GM18868 (cell line): ENCODE results near the gene GSK3B.
A peak's percentile ranks its signal among the peaks of the same experiment; 100 is the strongest.
"Not testable (repeated sequence)": the region's sequence is repeated elsewhere in the genome, so short reads cannot be mapped to it uniquely, and the experiment has no call there.

Experiments used
- ATAC-seq: cut with Tn5 transposase; IDR thresholded peaks from one replicate; pipeline ENCODE4 v1.9.1; 2021; ENCODE audit warnings: mild to moderate bottlenecking, moderate library complexity; ENCODE audit not compliant: unreplicated experiment

Gene GSK3B

GRCh38 chr3:120057626-120058025 is 36.6 kb downstream of the GSK3B start:
- ATAC-seq: no peak

- no peak for ATAC-seq
Observed at GRCh38 chr3:120057029-120057428, 37.2 kb downstream of the GSK3B start.

- ATAC-seq: not testable (repeated sequence)
Observed at GRCh38 chr3:120053647-120054046, 40.6 kb downstream of the GSK3B start.

GRCh38 chr3:120052677-120053076 is 41.6 kb downstream of the GSK3B start:
- ATAC-seq: no peak

- ATAC-seq: peak; percentile 72
Observed at GRCh38 chr3:120052225-120052624, 42.0 kb downstream of the GSK3B start.

- peak; percentile 50 for ATAC-seq
Observed at GRCh38 chr3:120051570-120051969, 42.7 kb downstream of the GSK3B start.

- no peak for ATAC-seq
Observed at GRCh38 chr3:120049881-120050539, 44.2 kb downstream of the GSK3B start.

- ATAC-seq: no peak
Observed at GRCh38 chr3:120049072-120049471, 45.2 kb downstream of the GSK3B start.

GRCh38 chr3:120048355-120049041 is 45.7 kb downstream of the GSK3B start:
- ATAC-seq: no peak

GRCh38 chr3:120047686-120048085 is 46.6 kb downstream of the GSK3B start:
- no peak for ATAC-seq

- ATAC-seq: no peak
Observed at GRCh38 chr3:120040813-120041377, 53.4 kb downstream of the GSK3B start.

GRCh38 chr3:120039642-120040610 is 54.3 kb downstream of the GSK3B start:
- ATAC-seq: no peak

- ATAC-seq: no peak
Observed at GRCh38 chr3:120033596-120033995, 60.7 kb downstream of the GSK3B start.

GRCh38 chr3:120031561-120031960 is 62.7 kb downstream of the GSK3B start:
- no peak for ATAC-seq

- no peak for ATAC-seq
Observed at GRCh38 chr3:120029749-120030148, 64.5 kb downstream of the GSK3B start.

GRCh38 chr3:120028271-120029047 is 65.8 kb downstream of the GSK3B start:
- no peak for ATAC-seq

GRCh38 chr3:120027226-120027625 is 67.0 kb downstream of the GSK3B start:
- ATAC-seq: no peak

GRCh38 chr3:120025520-120025919 is 68.7 kb downstream of the GSK3B start:
- ATAC-seq: no peak

- ATAC-seq: no peak
Observed at GRCh38 chr3:120024103-120024502, 70.1 kb downstream of the GSK3B start.

GRCh38 chr3:120022729-120023128 is 71.5 kb downstream of the GSK3B start:
- ATAC-seq: no peak
